Measurements from ENCODE around the gene CCBE1. TPM values are rescaled to one million over a fixed set of nuclear protein-coding genes. Genes with fewer than 3 reads are reported as not detected.
"Not testable (repeated sequence)": the region's sequence is repeated elsewhere in the genome, so short reads cannot be mapped to it uniquely, and the experiment has no call there.

Gene CCBE1
- total and polyA plus RNA-seq, 10 donors = 0.06 to 0.93 (median 0.23) TPM

- TF ChIP-seq, protein P1, sequence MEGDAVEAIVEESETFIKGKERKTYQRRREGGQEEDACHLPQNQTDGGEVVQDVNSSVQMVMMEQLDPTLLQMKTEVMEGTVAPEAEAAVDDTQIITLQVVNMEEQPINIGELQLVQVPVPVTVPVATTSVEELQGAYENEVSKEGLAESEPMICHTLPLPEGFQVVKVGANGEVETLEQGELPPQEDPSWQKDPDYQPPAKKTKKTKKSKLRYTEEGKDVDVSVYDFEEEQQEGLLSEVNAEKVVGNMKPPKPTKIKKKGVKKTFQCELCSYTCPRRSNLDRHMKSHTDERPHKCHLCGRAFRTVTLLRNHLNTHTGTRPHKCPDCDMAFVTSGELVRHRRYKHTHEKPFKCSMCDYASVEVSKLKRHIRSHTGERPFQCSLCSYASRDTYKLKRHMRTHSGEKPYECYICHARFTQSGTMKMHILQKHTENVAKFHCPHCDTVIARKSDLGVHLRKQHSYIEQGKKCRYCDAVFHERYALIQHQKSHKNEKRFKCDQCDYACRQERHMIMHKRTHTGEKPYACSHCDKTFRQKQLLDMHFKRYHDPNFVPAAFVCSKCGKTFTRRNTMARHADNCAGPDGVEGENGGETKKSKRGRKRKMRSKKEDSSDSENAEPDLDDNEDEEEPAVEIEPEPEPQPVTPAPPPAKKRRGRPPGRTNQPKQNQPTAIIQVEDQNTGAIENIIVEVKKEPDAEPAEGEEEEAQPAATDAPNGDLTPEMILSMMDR (IDR thresholded peaks at IDR 0.05 in 8 of 11, conservative IDR thresholded peaks at IDR 0.05 in 3 of 11) = no peak
- TF ChIP-seq POLR2AphosphoS5 (IDR thresholded peaks at IDR 0.05) = peak in 1 of 3 donors; percentile 21
- intact Hi-C loops (cut with DNase I; ENCODE audit: low total_unique reads) = no loop called here
- Histone ChIP-seq H3K4me1 (no peaks in the 10 kb centered on the region), H3K4me3 (no peak overlapping the region), H3K27me3 (replicated peaks in 1 of 7) (peaks cover 0 to 46% (median 0%) of the 10 kb centered on the region in 7 donors), H3K9me3 (peaks cover 0 to 9% (median 3%) of the 10 kb centered on the region in 8 donors), H3K36me3 (no peaks in the 10 kb centered on the region), H3K27ac (no peak overlapping the region)
- WGBS, 5 donors = 12 to 24% (median 13%) methylated on average over 6 of the region's 6 CpGs
- DNase-seq = no peak
Observed at GRCh38 chr18:59516356-59517155, 180.7 kb downstream of the CCBE1 start.

DNA sequence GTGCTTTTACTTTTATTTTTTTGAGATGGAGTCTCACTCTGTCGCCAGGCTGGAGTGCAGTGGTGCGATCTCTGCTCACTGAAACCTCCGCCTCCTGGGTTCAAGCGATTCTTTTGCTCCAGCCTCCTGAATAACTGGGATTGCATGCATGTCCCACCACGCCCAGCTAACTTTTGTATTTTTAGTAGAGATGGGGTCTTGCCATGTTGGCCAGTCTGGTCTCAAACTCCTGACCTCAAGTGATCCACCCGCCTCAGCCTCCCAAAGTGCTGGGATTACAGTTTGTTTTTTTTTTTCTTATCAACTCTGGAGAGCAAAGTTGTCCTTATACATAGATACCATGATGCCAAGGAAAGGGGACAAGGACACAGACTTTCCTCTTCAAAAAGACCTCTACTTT, 181.3 kb downstream of the CCBE1 start:
- intact Hi-C loops (cut with DNase I; ENCODE audit: low total_unique reads); H3K4me3 ChIP-seq; H3K4me1 ChIP-seq; H3K36me3 ChIP-seq; H3K27ac ChIP-seq; DNase-seq; H3K9me3 ChIP-seq: not testable (repeated sequence)
- WGBS, 5 donors = 62 to 88% (median 82%) methylated on average over 6 of the region's 6 CpGs
- peaks cover 0 to 46% (median 0%) of the 10 kb centered on the region in 7 donors for H3K27me3 ChIP-seq (replicated peaks in 1 of 7)

GRCh38 chr18:59515147-59515546, 182.1 kb downstream of the CCBE1 start:
- intact Hi-C loops (cut with DNase I; ENCODE audit: low total_unique reads) = no loop called here
- Histone ChIP-seq H3K36me3 (no peaks in the 10 kb centered on the region), H3K9me3 (peaks cover 0 to 5% (median under 1%) of the 10 kb centered on the region in 8 donors), H3K27ac (no peak overlapping the region), H3K27me3 (replicated peaks in 1 of 7) (peaks cover 0 to 46% (median 0%) of the 10 kb centered on the region in 7 donors), H3K4me1 (no peaks in the 10 kb centered on the region), H3K4me3 (no peak overlapping the region)
- no peak for TF ChIP-seq POLR2AphosphoS5 (IDR thresholded peaks at IDR 0.05)
- DNase-seq = no peak
- WGBS, 5 donors = 78 to 81% (median 80%) methylated on average over 5 of the region's 5 CpGs

DNA sequence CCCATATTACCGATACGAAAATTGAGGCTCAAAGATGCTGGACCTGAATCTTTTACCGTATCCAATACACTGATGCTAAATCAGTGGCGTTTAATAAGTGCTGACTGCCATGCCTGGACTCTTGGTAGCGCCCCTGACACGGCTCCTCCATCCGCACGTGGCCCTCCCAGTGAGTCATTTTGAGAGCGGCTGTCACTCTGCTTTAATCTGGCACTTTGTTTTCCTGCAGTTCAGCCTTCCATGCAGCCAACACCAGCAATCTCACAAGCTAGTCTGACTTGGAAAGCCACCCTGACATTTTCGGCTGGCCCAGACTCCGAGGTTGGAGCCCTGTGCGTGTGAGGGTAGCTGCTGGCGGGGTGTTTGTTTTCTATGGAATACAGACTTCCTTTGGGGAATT, 183.0 kb downstream of the CCBE1 start:
- peaks cover 0 to 51% (median 0%) of the 10 kb centered on the region in 7 donors for H3K27me3 ChIP-seq (replicated peaks in 1 of 7)
- H3K36me3 ChIP-seq = no peaks in the 10 kb centered on the region
- no peak for DNase-seq
- no peaks in the 10 kb centered on the region for H3K4me1 ChIP-seq
- intact Hi-C loops (cut with DNase I; ENCODE audit: low total_unique reads) = no loop called here
- WGBS, 5 donors = 31 to 52% (median 50%) methylated on average over 13 of the region's 13 CpGs
- H3K4me3 ChIP-seq = no peak overlapping the region
- no peak overlapping the region for H3K27ac ChIP-seq
- TF ChIP-seq POLR2AphosphoS5 (IDR thresholded peaks at IDR 0.05) = no peak
- no peak for TF ChIP-seq POLR2A (IDR thresholded peaks at IDR 0.05)
- TF ChIP-seq, protein P1 (IDR thresholded peaks at IDR 0.05 in 8 of 11, conservative IDR thresholded peaks at IDR 0.05 in 3 of 11) = no peak
- no peaks in the 10 kb centered on the region for H3K9me3 ChIP-seq

DNA sequence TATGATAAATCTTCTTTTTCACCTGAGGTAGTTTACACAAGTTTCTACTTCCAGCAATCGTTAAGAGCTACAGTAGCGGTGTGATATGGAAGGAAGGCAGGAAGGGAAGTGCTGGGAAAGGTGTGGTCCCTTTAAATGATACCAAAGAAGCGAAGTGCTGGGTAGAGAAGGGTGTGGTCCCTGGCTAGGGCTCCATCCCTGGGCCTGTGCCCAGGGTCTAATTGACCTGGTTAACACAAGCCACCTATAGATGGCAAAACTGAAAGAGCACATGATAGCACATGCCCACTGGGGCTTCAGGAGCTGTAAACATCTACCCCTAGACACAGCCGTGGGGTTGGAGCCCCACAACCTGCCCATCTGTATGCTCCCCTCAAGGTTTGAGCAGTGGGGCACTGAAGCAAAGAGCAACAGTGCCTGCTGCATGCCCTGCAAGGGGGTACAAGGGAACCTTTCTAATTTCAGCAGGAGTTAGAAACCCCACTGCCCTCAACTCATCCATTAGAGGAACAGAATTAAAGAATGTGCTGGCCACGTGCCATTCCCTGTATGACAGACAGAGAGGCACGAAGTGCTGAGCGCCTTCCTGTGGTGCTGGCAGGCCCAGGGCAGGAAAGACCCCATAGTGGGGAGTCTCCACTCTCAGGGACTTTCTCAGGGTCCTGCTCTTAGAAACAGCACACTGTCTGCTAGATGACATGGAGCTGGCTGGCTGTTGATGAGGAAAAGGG, 185.0 kb downstream of the CCBE1 start:
- TF ChIP-seq POLR2A (IDR thresholded peaks at IDR 0.05) = no peak
- TF ChIP-seq POLR2AphosphoS5 (IDR thresholded peaks at IDR 0.05) = no peak
- TF ChIP-seq, protein P1 (IDR thresholded peaks at IDR 0.05 in 8 of 11, conservative IDR thresholded peaks at IDR 0.05 in 3 of 11) = no peak
- Histone ChIP-seq H3K27me3 (replicated peaks in 1 of 7) (peaks cover 0 to 51% (median 0%) of the 10 kb centered on the region in 7 donors), H3K4me1 (no peaks in the 10 kb centered on the region), H3K36me3 (no peaks in the 10 kb centered on the region), H3K9me3 (no peaks in the 10 kb centered on the region), H3K4me3 (no peak overlapping the region), H3K27ac (no peak overlapping the region)
- WGBS, 5 donors = 60 to 73% (median 71%) methylated on average over 7 of the region's 7 CpGs
- no peak for DNase-seq
- intact Hi-C loops (cut with DNase I; ENCODE audit: low total_unique reads) = no loop called here
